Measurements from ENCODE around the gene UBE2D3.

- TF ChIP-seq CTCF (IDR thresholded peaks at IDR 0.05) (no peak), POLR2A (IDR thresholded peaks at IDR 0.05) (no peak)
Measured at GRCh38 chr4:102832667-102833066, 5.3 kb upstream of the UBE2D3 start.

All from esophagus squamous epithelium (tissue), 4 donors.